ENCODE data around the gene GNAT2. TPM values are rescaled to one million over a fixed set of nuclear protein-coding genes. Genes with fewer than 3 reads are reported as not detected.

GNAT2 gene
- total RNA-seq, 1 experiment from 2014 or later = not detected

GRCh38 chr1:109613361-109614147 is 5.9 kb downstream of the GNAT2 start:
- Histone ChIP-seq H3K9me3 (no peaks in the 10 kb centered on the region), H3K4me3 (ENCODE audit: low read depth, low read length) (no peak overlapping the region), H3K36me3 (ENCODE audit: control insufficient read depth, insufficient read depth, low read length) (no peaks in the 10 kb centered on the region), H3K27me3 (replicated peaks; ENCODE audit: control insufficient read depth, insufficient read depth, low read length) (no peaks in the 10 kb centered on the region), H3K4me1 (peaks cover 21% of the 10 kb centered on the region)
- H3K27me3 Mint-ChIP-seq (ENCODE audit: insufficient read depth, unreplicated experiment) = no peaks in the 10 kb centered on the region
- H3K4me1 Mint-ChIP-seq (ENCODE audit: low read depth, unreplicated experiment) = peaks cover 19% of the 10 kb centered on the region
- no TSS peak for BruUV-seq (replicated peaks)
- ChIA-PET POLR2A (no interaction called here), CTCF (no interaction called here)
- H3K4me3 Mint-ChIP-seq (ENCODE audit: unreplicated experiment) = no peak overlapping the region
- TF ChIP-seq, protein P1, sequence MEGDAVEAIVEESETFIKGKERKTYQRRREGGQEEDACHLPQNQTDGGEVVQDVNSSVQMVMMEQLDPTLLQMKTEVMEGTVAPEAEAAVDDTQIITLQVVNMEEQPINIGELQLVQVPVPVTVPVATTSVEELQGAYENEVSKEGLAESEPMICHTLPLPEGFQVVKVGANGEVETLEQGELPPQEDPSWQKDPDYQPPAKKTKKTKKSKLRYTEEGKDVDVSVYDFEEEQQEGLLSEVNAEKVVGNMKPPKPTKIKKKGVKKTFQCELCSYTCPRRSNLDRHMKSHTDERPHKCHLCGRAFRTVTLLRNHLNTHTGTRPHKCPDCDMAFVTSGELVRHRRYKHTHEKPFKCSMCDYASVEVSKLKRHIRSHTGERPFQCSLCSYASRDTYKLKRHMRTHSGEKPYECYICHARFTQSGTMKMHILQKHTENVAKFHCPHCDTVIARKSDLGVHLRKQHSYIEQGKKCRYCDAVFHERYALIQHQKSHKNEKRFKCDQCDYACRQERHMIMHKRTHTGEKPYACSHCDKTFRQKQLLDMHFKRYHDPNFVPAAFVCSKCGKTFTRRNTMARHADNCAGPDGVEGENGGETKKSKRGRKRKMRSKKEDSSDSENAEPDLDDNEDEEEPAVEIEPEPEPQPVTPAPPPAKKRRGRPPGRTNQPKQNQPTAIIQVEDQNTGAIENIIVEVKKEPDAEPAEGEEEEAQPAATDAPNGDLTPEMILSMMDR (IDR thresholded peaks at IDR 0.05; ENCODE audit: insufficient read depth in 1 of 2, low read depth in 1 of 2, low read length in 1 of 2, severe bottlenecking in 1 of 2, unreplicated experiment in 1 of 2) = no peak
- peaks cover 6% of the 10 kb centered on the region for H3K36me3 Mint-ChIP-seq (ENCODE audit: insufficient read depth, unreplicated experiment)
- DNase-seq = no peak
- intact Hi-C loops (cut with micrococcal nuclease; ENCODE audit: unreplicated experiment) = no loop called here
- peak overlapping the region; percentile 45 for H3K27ac Mint-ChIP-seq (ENCODE audit: unreplicated experiment)
- no peaks in the 10 kb centered on the region for H3K9me3 Mint-ChIP-seq (ENCODE audit: unreplicated experiment)

- BruUV-seq (replicated peaks) = no TSS peak
- no peaks in the 10 kb centered on the region for H3K9me3 Mint-ChIP-seq (ENCODE audit: unreplicated experiment)
- ChIA-PET CTCF (no interaction called here), POLR2A (no interaction called here)
- peaks cover 6% of the 10 kb centered on the region for H3K36me3 Mint-ChIP-seq (ENCODE audit: insufficient read depth, unreplicated experiment)
- H3K27me3 Mint-ChIP-seq (ENCODE audit: insufficient read depth, unreplicated experiment) = no peaks in the 10 kb centered on the region
- intact Hi-C loops (cut with micrococcal nuclease; ENCODE audit: unreplicated experiment) = no loop called here
- TF ChIP-seq, protein P1 (IDR thresholded peaks at IDR 0.05; ENCODE audit: insufficient read depth in 1 of 2, low read depth in 1 of 2, low read length in 1 of 2, severe bottlenecking in 1 of 2, unreplicated experiment in 1 of 2) = no peak
- peak overlapping the region; percentile 53 for H3K27ac Mint-ChIP-seq (ENCODE audit: unreplicated experiment)
- no peak for DNase-seq
- H3K4me1 Mint-ChIP-seq (ENCODE audit: low read depth, unreplicated experiment) = peaks cover 7% of the 10 kb centered on the region
- Histone ChIP-seq H3K9me3 (no peaks in the 10 kb centered on the region), H3K4me3 (ENCODE audit: low read depth, low read length) (no peak overlapping the region), H3K27me3 (replicated peaks; ENCODE audit: control insufficient read depth, insufficient read depth, low read length) (no peaks in the 10 kb centered on the region), H3K36me3 (ENCODE audit: control insufficient read depth, insufficient read depth, low read length) (no peaks in the 10 kb centered on the region), H3K4me1 (peaks cover 13% of the 10 kb centered on the region)
- no peak overlapping the region for H3K4me3 Mint-ChIP-seq (ENCODE audit: unreplicated experiment)
Measured at GRCh38 chr1:109611308-109611990, 8.0 kb downstream of the GNAT2 start.

GRCh38 chr1:109610609-109611307 is 8.7 kb downstream of the GNAT2 start:
- no TSS peak for BruUV-seq (replicated peaks)
- intact Hi-C loops (cut with micrococcal nuclease; ENCODE audit: unreplicated experiment) = no loop called here
- Mint-ChIP-seq H3K4me1 (ENCODE audit: low read depth, unreplicated experiment) (peaks cover 7% of the 10 kb centered on the region), H3K4me3 (ENCODE audit: unreplicated experiment) (no peak overlapping the region), H3K27me3 (ENCODE audit: insufficient read depth, unreplicated experiment) (no peaks in the 10 kb centered on the region), H3K36me3 (ENCODE audit: insufficient read depth, unreplicated experiment) (peaks cover 6% of the 10 kb centered on the region), H3K9me3 (ENCODE audit: unreplicated experiment) (no peaks in the 10 kb centered on the region), H3K27ac (ENCODE audit: unreplicated experiment) (peak overlapping the region; percentile 53)
- H3K9me3 ChIP-seq = no peaks in the 10 kb centered on the region
- no peak overlapping the region for H3K4me3 ChIP-seq (ENCODE audit: low read depth, low read length)
- no peaks in the 10 kb centered on the region for H3K36me3 ChIP-seq (ENCODE audit: control insufficient read depth, insufficient read depth, low read length)
- TF ChIP-seq, protein P1 (IDR thresholded peaks at IDR 0.05; ENCODE audit: insufficient read depth in 1 of 2, low read depth in 1 of 2, low read length in 1 of 2, severe bottlenecking in 1 of 2, unreplicated experiment in 1 of 2) = no peak
- H3K4me1 ChIP-seq = peaks cover 13% of the 10 kb centered on the region
- ChIA-PET CTCF (no interaction called here), POLR2A (no interaction called here)
- H3K27me3 ChIP-seq (replicated peaks; ENCODE audit: control insufficient read depth, insufficient read depth, low read length) = no peaks in the 10 kb centered on the region
- DNase-seq = peak; percentile 43 to 48
